Osteoblast (primary cell): ENCODE data around the gene CRAMP1. TPM values are rescaled to one million over a fixed set of nuclear protein-coding genes. Genes with fewer than 3 reads are reported as not detected.

Source experiments
- DNase-seq: peaks from one replicate; pipeline ENCODE4 v3.0.0; 2011; ENCODE audit warnings: low spot score, mixed read lengths; ENCODE audit not compliant: insufficient read length; ENCODE audit errors: missing footprints
- H2AFZ ChIP-seq: 2 replicates; pipeline ENCODE4 v1.6.0; 2011; ENCODE audit warnings: mild to moderate bottlenecking, low read length
- H3K27ac ChIP-seq: 2 replicates; pipeline ENCODE4 v1.5.1; 2011; ENCODE audit warnings: mild to moderate bottlenecking, low read depth, low read length, moderate library complexity
- H3K27me3 ChIP-seq: 2 replicates; pipeline ENCODE4 v1.6.0; 2012; ENCODE audit warnings: mild to moderate bottlenecking, control low read depth, inconsistent platforms, low read length, moderate library complexity; ENCODE audit not compliant: insufficient read depth
- H3K36me3 ChIP-seq: 2 replicates; pipeline ENCODE4 v1.5.1; 2011; ENCODE audit warnings: mild to moderate bottlenecking, low read length, control low read depth, moderate library complexity; ENCODE audit not compliant: insufficient read depth
- H3K4me1 ChIP-seq: 2 replicates; pipeline ENCODE4 v1.5.1; 2011; ENCODE audit warnings: mild to moderate bottlenecking, low read length, control low read depth, moderate library complexity; ENCODE audit not compliant: insufficient read depth
- H3K4me2 ChIP-seq: 2 replicates; pipeline ENCODE4 v1.6.0; 2011; ENCODE audit warnings: mild to moderate bottlenecking, low read length; ENCODE audit not compliant: insufficient read depth
- H3K4me3 ChIP-seq: fragments of 200-600 bp; sonication (generic); 3 replicates; pipeline ENCODE4 v1.5.1; 2012; ENCODE audit warnings: mild to moderate bottlenecking, low read length, inconsistent platforms; ENCODE audit not compliant: insufficient read depth
- H3K79me2 ChIP-seq: 2 replicates; pipeline ENCODE4 v1.6.0; 2012; ENCODE audit warnings: mild to moderate bottlenecking, low read length, control low read depth, inconsistent platforms; ENCODE audit not compliant: insufficient read depth
- H3K9me3 ChIP-seq: 2 replicates; pipeline ENCODE4 v1.5.1; 2011; ENCODE audit warnings: low read depth, low read length, control low read depth
- H4K20me1 ChIP-seq: 2 replicates; pipeline ENCODE4 v1.6.0; 2012; ENCODE audit warnings: mild to moderate bottlenecking, low read length, control low read depth; ENCODE audit not compliant: insufficient read depth
- total RNA-seq: library from RNA; depleted of rRNA; stranded (reverse); fragments of >200 nt; gene quantifications from 2 replicates; pipeline ENCODE4 v1.2.3, GENCODE V29; 2012
- TF ChIP-seq, protein P1 (sequence below): IDR thresholded peaks from 2 replicates; pipeline ENCODE4 v1.5.1; 2011; ENCODE audit warnings: mild to moderate bottlenecking, low read depth, low read length, moderate library complexity; ENCODE audit errors: extremely low read depth

Gene CRAMP1
- total RNA-seq, 1 donor = 11.2 TPM

DNA sequence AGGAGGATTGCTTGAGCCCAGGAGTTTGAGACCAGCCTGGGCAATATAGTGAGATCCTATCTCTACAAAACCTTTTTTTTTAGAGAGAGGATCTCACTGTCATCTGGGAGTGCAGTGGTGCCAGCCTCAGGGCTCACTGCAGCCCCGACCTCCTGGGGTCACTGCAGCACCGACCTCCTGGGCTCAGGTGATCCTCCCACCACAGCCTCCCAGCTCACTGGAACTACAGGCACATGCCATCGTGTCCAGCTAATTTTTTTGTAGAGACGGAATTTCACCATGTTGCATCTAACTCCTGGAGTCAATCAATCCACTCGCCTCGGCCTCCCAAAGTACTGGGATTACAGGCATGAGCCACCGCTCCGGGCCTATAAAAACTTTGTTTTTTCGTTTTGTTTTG, 109.2 kb downstream of the CRAMP1 start:
- TF ChIP-seq, protein P1, sequence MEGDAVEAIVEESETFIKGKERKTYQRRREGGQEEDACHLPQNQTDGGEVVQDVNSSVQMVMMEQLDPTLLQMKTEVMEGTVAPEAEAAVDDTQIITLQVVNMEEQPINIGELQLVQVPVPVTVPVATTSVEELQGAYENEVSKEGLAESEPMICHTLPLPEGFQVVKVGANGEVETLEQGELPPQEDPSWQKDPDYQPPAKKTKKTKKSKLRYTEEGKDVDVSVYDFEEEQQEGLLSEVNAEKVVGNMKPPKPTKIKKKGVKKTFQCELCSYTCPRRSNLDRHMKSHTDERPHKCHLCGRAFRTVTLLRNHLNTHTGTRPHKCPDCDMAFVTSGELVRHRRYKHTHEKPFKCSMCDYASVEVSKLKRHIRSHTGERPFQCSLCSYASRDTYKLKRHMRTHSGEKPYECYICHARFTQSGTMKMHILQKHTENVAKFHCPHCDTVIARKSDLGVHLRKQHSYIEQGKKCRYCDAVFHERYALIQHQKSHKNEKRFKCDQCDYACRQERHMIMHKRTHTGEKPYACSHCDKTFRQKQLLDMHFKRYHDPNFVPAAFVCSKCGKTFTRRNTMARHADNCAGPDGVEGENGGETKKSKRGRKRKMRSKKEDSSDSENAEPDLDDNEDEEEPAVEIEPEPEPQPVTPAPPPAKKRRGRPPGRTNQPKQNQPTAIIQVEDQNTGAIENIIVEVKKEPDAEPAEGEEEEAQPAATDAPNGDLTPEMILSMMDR = no peak
- peaks cover 76% of the 10 kb centered on the region for H3K79me2 ChIP-seq
- H3K4me3 ChIP-seq = no peak overlapping the region
- no peak overlapping the region for H2AFZ ChIP-seq
- H3K36me3 ChIP-seq = peaks cover 10% of the 10 kb centered on the region
- H4K20me1 ChIP-seq = peaks cover 38% of the 10 kb centered on the region
- H3K4me2 ChIP-seq = no peak overlapping the region
- no peaks in the 10 kb centered on the region for H3K9me3 ChIP-seq
- H3K27me3 ChIP-seq = no peaks in the 10 kb centered on the region
- no peak for DNase-seq
- H3K27ac ChIP-seq = no peak overlapping the region
- peaks cover 14% of the 10 kb centered on the region for H3K4me1 ChIP-seq

DNA sequence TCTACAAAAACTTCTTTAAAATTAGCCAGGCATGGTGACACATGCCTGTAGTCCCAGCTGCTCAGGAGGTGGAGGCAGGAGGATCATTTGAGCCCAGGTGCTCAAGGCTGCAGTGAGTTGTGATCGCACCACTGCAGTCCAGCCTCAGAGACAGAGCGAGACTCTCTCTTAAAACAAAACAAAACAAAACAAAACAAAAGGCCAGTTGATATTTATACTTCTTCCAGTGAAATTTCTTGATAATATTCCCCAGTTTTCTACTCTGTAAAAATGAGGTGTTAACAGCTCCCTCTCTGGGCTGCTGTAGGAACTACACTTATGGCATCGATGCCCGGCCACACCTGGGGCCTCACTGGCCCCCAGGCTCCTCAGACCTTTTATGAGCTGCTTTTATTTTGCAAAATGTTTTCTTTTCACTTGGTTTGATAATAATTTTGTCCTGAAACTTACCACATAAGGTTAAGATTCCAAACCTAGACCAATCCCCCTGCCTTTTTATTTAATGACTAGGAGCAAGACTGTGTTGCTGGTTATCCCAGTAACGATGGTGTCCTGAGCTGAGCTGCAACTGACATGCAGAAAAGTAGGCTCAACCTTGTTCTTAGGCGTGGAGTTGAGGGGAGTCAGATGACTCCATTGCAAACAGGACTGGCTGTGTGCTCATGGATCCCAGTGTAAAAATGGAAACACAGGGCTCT, 111.4 kb downstream of the CRAMP1 start:
- Histone ChIP-seq H3K79me2 (peaks cover 73% of the 10 kb centered on the region), H3K36me3 (peaks cover 24% of the 10 kb centered on the region), H3K4me2 (no peak overlapping the region), H3K27me3 (no peaks in the 10 kb centered on the region), H3K4me1 (peaks cover 14% of the 10 kb centered on the region), H3K4me3 (no peak overlapping the region), H4K20me1 (peaks cover 51% of the 10 kb centered on the region), H3K27ac (peak overlapping the region; percentile 24), H2AFZ (no peak overlapping the region), H3K9me3 (no peaks in the 10 kb centered on the region)
- TF ChIP-seq, protein P1 = peak; percentile 83
- peak; percentile 95 for DNase-seq

DNA sequence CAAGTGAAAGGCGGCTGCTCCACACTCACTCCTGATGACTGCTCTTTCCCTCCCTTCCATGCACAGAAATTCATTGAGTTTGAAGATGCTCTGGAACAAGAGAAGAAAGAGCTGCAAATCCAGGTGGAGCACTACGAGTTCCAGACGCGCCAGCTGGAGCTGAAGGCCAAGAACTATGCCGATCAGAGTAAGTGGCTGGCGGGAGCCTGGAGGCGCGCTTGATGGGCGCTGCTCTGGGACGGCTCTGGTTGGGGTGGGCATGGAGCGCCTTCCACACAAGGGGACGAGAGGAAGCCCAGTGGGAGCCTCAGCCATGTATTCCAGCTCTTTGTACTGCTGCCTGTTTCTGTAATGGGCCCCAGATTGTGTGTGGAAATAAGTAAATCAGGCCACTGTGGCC, 112.3 kb downstream of the CRAMP1 start:
- no peak overlapping the region for H3K4me3 ChIP-seq
- H3K9me3 ChIP-seq = no peaks in the 10 kb centered on the region
- peaks cover 67% of the 10 kb centered on the region for H3K79me2 ChIP-seq
- peaks cover 44% of the 10 kb centered on the region for H4K20me1 ChIP-seq
- peaks cover 30% of the 10 kb centered on the region for H3K36me3 ChIP-seq
- H3K4me2 ChIP-seq = no peak overlapping the region
- peak; percentile 30 for DNase-seq
- no peak overlapping the region for H2AFZ ChIP-seq
- no peaks in the 10 kb centered on the region for H3K27me3 ChIP-seq
- H3K4me1 ChIP-seq = peaks cover 14% of the 10 kb centered on the region
- no peak overlapping the region for H3K27ac ChIP-seq
- TF ChIP-seq, protein P1 = no peak

DNA sequence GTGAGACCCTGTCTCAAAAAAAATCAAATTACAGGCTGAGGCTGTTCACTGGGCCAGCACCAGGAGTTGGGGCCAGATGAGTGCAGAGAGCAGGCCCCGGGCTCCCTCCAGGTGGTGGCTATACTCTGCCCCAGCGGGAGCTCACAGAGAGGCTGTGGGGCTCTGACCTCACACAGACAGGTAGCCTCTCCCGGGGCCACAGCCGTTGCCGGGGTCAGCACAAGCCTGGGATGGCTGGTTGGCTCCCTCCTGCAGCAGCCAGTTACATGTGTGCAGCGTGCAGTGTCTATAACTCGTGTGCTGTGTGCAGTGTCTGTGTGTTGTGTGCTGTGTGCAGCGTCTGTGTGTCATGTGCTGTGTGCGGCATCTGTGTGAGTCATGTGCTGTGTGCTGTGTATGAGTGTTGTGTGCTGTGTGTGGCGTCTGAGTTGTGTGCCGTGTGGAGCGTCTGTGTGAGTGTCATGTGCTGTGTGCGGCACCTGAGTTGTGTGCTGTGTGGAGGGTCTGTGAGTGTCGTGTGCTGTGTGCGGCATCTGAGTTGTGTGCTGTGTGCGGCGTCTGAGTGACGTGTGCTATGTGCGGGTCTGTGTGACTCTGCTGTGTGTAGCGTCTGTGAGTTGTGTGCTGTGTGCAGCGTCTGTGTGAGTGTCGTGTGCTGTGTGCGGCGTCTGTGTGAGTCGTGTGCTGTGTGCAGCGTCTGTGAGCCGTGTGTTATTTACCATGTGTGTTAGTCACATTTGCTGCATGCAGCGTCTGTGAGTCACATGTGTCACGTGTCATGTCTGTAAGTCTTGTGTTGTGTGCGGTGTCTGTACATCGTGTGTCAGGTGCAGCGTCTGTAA, 114.7 kb downstream of the CRAMP1 start:
- TF ChIP-seq, protein P1 = no peak
- H3K4me2 ChIP-seq = no peak overlapping the region
- no peak overlapping the region for H2AFZ ChIP-seq
- H3K36me3 ChIP-seq = peaks cover 30% of the 10 kb centered on the region
- H4K20me1 ChIP-seq = peaks cover 42% of the 10 kb centered on the region
- peaks cover 52% of the 10 kb centered on the region for H3K79me2 ChIP-seq
- DNase-seq = peak; percentile 69
- no peaks in the 10 kb centered on the region for H3K9me3 ChIP-seq
- H3K4me1 ChIP-seq = peaks cover 14% of the 10 kb centered on the region
- no peaks in the 10 kb centered on the region for H3K27me3 ChIP-seq
- no peak overlapping the region for H3K27ac ChIP-seq
- H3K4me3 ChIP-seq = no peak overlapping the region
